ENCODE measurements around the gene NEGR1. TPM values are rescaled to one million over a fixed set of nuclear protein-coding genes. Genes with fewer than 3 reads are reported as not detected.

The NEGR1 gene
- total RNA-seq, 1 donor from 2014 or later, result 2.4 TPM

DNA sequence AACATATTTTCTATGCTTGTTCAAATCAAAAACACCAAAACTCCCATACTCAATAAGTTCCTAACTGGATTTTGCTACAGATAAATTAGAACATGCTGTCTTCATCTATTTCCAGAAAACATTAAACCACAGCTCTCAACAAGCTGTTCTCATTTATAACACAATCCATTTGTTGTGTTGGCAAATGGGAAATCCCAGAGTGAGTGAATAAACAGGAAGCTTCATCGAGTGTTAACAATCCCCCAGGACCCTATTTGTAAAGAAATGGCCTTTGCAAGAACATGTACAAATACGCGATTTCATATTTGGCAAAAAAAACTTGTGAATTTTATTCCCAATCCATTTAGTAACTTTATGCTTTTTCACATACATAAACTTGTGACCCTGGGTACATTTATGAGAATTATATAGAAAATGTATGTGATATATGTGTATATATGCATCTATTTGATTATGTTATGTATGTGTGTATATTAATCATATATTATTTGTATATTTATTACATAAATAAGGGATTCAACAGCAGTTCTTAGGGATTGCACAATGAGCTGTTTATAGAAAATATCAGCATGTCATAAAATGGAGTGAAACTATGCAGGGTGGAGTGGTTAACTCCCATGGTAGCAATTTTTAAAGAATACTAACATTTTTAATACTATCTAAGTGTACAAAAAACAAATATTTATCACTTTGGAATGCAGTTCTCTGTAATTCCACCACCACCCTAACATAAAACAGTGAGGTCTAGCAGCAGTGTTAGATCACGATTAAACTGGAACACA is 160.0 kb downstream of the NEGR1 start:
- no peaks in the 10 kb centered on the region for H3K9me3 Mint-ChIP-seq
- no peaks in the 10 kb centered on the region for H3K36me3 Mint-ChIP-seq
- H3K27me3 Mint-ChIP-seq (ENCODE audit: low read depth), result no peaks in the 10 kb centered on the region
- TF ChIP-seq, protein P1, sequence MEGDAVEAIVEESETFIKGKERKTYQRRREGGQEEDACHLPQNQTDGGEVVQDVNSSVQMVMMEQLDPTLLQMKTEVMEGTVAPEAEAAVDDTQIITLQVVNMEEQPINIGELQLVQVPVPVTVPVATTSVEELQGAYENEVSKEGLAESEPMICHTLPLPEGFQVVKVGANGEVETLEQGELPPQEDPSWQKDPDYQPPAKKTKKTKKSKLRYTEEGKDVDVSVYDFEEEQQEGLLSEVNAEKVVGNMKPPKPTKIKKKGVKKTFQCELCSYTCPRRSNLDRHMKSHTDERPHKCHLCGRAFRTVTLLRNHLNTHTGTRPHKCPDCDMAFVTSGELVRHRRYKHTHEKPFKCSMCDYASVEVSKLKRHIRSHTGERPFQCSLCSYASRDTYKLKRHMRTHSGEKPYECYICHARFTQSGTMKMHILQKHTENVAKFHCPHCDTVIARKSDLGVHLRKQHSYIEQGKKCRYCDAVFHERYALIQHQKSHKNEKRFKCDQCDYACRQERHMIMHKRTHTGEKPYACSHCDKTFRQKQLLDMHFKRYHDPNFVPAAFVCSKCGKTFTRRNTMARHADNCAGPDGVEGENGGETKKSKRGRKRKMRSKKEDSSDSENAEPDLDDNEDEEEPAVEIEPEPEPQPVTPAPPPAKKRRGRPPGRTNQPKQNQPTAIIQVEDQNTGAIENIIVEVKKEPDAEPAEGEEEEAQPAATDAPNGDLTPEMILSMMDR (IDR thresholded peaks at IDR 0.05; ENCODE audit: unreplicated experiment), result no peak
- no peak overlapping the region for H3K27ac Mint-ChIP-seq
- H3K4me1 Mint-ChIP-seq, result no peaks in the 10 kb centered on the region
- H3K4me3 Mint-ChIP-seq, result no peak overlapping the region
- DNase-seq (ENCODE audit: low spot score in 2 of 2, unreplicated experiment in 2 of 2), result no peak

DNA sequence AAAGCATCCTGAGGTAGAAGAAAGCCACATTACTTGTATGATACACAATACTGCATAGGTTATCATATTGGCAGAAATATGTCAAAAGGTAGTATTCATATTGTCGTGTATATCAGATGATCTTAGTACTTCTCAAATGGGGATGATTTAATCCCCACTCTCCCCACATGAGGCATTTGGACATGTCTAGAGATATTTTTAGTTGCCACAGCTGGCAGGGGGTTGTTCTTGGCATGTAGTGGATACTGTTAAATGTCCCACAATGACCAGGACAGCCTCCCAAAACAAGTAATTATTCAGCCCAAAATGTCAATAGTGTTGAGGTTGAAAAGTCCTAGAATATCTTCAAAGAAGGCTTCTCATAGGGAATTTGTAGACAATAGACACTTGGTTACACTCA is 162.8 kb downstream of the NEGR1 start:
- Mint-ChIP-seq H3K27ac (no peak overlapping the region), H3K27me3 (ENCODE audit: low read depth) (no peaks in the 10 kb centered on the region), H3K4me3 (no peak overlapping the region), H3K36me3 (no peaks in the 10 kb centered on the region), H3K4me1 (peaks cover 4% of the 10 kb centered on the region), H3K9me3 (no peaks in the 10 kb centered on the region)
- TF ChIP-seq, protein P1 (IDR thresholded peaks at IDR 0.05; ENCODE audit: unreplicated experiment), result no peak
- DNase-seq (ENCODE audit: low spot score in 2 of 2, unreplicated experiment in 2 of 2), result no peak

DNA sequence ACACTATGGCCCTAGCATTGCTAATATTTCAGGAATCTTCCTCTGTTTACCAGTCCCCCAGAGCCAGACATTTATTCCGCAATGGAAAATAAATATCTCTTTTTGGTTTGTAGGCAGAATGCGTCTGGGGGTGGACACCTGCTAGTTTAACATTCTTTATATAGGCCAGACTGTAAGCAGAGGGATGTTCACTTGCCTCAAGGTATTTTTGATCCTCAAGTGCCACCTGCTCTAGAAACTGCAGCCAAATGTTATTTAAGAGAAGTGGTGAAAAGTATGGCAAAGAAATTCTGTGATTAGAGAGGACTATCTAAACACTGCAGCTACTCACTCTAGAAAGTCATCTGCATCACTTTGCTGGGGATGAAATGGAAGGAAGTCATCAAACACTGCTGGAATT is 164.7 kb downstream of the NEGR1 start:
- Mint-ChIP-seq H3K4me3 (no peak overlapping the region), H3K27ac (no peak overlapping the region), H3K36me3 (no peaks in the 10 kb centered on the region), H3K27me3 (ENCODE audit: low read depth) (no peaks in the 10 kb centered on the region), H3K9me3 (no peaks in the 10 kb centered on the region), H3K4me1 (peaks cover 5% of the 10 kb centered on the region)
- TF ChIP-seq, protein P1 (IDR thresholded peaks at IDR 0.05; ENCODE audit: unreplicated experiment), result no peak
- DNase-seq (ENCODE audit: low spot score in 2 of 2, unreplicated experiment in 2 of 2), result no peak

DNA sequence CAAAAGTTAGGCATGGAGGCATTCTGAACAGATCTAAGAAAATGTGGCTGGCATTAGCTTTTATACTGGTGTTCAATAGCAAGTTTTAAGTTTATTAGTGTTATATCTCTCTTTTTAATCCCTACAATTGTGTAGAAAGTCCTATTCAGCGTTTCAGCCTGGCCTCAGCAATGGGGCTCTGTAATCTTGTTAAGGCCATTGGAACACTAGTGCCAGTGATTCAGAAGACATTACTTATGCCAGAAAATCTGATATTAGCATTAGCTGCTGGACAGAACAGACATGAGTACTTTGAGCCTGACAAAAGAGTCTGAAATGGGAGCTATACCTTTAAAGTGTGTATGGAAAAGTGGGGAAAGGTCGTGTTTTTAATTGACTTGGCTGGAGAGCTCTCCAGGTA is 167.0 kb downstream of the NEGR1 start:
- DNase-seq (ENCODE audit: low spot score in 2 of 2, unreplicated experiment in 2 of 2), result no peak
- H3K4me3 Mint-ChIP-seq, result no peak overlapping the region
- no peaks in the 10 kb centered on the region for H3K9me3 Mint-ChIP-seq
- H3K36me3 Mint-ChIP-seq, result no peaks in the 10 kb centered on the region
- no peaks in the 10 kb centered on the region for H3K27me3 Mint-ChIP-seq (ENCODE audit: low read depth)
- TF ChIP-seq, protein P1 (IDR thresholded peaks at IDR 0.05; ENCODE audit: unreplicated experiment), result no peak
- peaks cover 5% of the 10 kb centered on the region for H3K4me1 Mint-ChIP-seq
- no peak overlapping the region for H3K27ac Mint-ChIP-seq

DNA sequence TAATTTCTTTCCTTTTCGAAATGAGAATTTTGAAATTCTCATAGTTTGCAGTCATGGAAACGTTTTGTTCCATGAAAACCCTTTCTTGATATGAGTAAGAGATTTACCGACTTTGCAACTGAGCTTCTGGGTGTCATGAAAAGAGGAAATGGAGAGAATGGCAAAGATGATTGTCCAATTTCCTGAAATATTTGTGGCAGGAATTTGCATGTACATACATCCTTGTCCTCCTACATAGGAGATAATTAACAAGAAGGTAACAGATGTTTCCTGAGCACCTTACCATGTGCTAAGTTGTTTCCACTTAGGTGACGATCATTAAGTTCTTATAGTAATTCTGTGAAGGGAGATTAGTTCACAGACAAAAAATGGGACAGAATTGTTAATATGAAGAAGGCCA is 170.7 kb downstream of the NEGR1 start:
- TF ChIP-seq, protein P1 (IDR thresholded peaks at IDR 0.05; ENCODE audit: unreplicated experiment), result no peak
- no peak overlapping the region for H3K4me3 Mint-ChIP-seq
- H3K4me1 Mint-ChIP-seq, result peaks cover 7% of the 10 kb centered on the region
- no peaks in the 10 kb centered on the region for H3K27me3 Mint-ChIP-seq (ENCODE audit: low read depth)
- no peaks in the 10 kb centered on the region for H3K36me3 Mint-ChIP-seq
- no peak for DNase-seq (ENCODE audit: low spot score in 2 of 2, unreplicated experiment in 2 of 2)
- no peak overlapping the region for H3K27ac Mint-ChIP-seq
- no peaks in the 10 kb centered on the region for H3K9me3 Mint-ChIP-seq
